H9 (cell line): ENCODE measurements around the gene PDE3A. TPM values are rescaled to one million over a fixed set of nuclear protein-coding genes. Genes with fewer than 3 reads are reported as not detected.

ENCODE experiments used
- DNase-seq: peaks from one replicate; pipeline ENCODE4 v3.0.0-alpha.2; 2017
- H2AFZ ChIP-seq: one replicate; pipeline ENCODE4 v1.6.1; 2013; ENCODE audit warnings: mild to moderate bottlenecking, low read length, control low read depth, moderate library complexity
- H2AK5ac ChIP-seq: 2 replicates; pipeline ENCODE4 v1.6.1; 2013; ENCODE audit warnings: low read length, control low read depth, mixed read lengths; ENCODE audit not compliant: insufficient read length
- H2BK120ac ChIP-seq: one replicate; pipeline ENCODE4 v1.6.1; 2013; ENCODE audit warnings: low read depth, mild to moderate bottlenecking, low read length, control low read depth, inconsistent platforms; ENCODE audit not compliant: poor library complexity, severe bottlenecking
- H2BK12ac ChIP-seq: 2 replicates; pipeline ENCODE4 v1.6.1; 2013; ENCODE audit warnings: low read length, control low read depth, mixed read lengths, low read depth; ENCODE audit not compliant: insufficient read length
- H2BK15ac ChIP-seq: 2 replicates; pipeline ENCODE4 v1.6.1; 2013; ENCODE audit warnings: low read depth, low read length, control low read depth
- H2BK20ac ChIP-seq: one replicate; pipeline ENCODE4 v1.6.1; 2013; ENCODE audit warnings: low read depth, mild to moderate bottlenecking, low read length, control low read depth, inconsistent platforms; ENCODE audit not compliant: poor library complexity, severe bottlenecking
- H2BK5ac ChIP-seq: 2 replicates; pipeline ENCODE4 v1.6.1; 2013; ENCODE audit warnings: low read length, control low read depth, mixed read lengths; ENCODE audit not compliant: insufficient read length
- H3K14ac ChIP-seq: 2 replicates; pipeline ENCODE4 v1.6.1; 2013; ENCODE audit warnings: low read length, control low read depth; ENCODE audit not compliant: insufficient read depth
- H3K18ac ChIP-seq: 2 replicates; pipeline ENCODE4 v1.6.1; 2013; ENCODE audit warnings: low read depth, mild to moderate bottlenecking, mixed read lengths, low read length, control low read depth; ENCODE audit not compliant: insufficient read length
- H3K23ac ChIP-seq: 2 replicates; pipeline ENCODE4 v1.6.1; 2013; ENCODE audit warnings: low read length, control low read depth, mixed read lengths, low read depth; ENCODE audit not compliant: insufficient read length
- H3K23me2 ChIP-seq: 2 replicates; pipeline ENCODE4 v1.6.1; 2013; ENCODE audit warnings: low read depth, mild to moderate bottlenecking, mixed read lengths, low read length, control low read depth; ENCODE audit not compliant: insufficient read length, poor library complexity, severe bottlenecking
- H3K27ac ChIP-seq: 2 replicates; pipeline ENCODE4 v1.5.1; 2013; ENCODE audit warnings: low read length, control low read depth, mixed read lengths, low read depth; ENCODE audit not compliant: insufficient read length
- H3K27me3 ChIP-seq: 2 replicates; pipeline ENCODE4 v1.6.1; 2013; ENCODE audit warnings: low read length, control low read depth, inconsistent platforms; ENCODE audit not compliant: insufficient read depth
- H3K4ac ChIP-seq: 2 replicates; pipeline ENCODE4 v1.6.1; 2013; ENCODE audit warnings: low read depth, mild to moderate bottlenecking, control low read depth, inconsistent platforms, low read length, moderate library complexity
- H3K4me1 ChIP-seq: 2 replicates; pipeline ENCODE4 v1.6.1; 2013; ENCODE audit warnings: low read length, control low read depth, inconsistent platforms; ENCODE audit not compliant: insufficient read depth
- H3K4me2 ChIP-seq: 2 replicates; pipeline ENCODE4 v1.6.1; 2013; ENCODE audit warnings: low read length, control low read depth, mixed read lengths; ENCODE audit not compliant: insufficient read length, insufficient read depth
- H3K56ac ChIP-seq: 2 replicates; pipeline ENCODE4 v1.6.1; 2013; ENCODE audit warnings: low read depth, mild to moderate bottlenecking, mixed read lengths, low read length, control low read depth; ENCODE audit not compliant: insufficient read length
- H3K79me1 ChIP-seq: 2 replicates; pipeline ENCODE4 v1.6.1; 2013; ENCODE audit warnings: low read depth, mild to moderate bottlenecking, moderate library complexity, low read length, control low read depth, inconsistent platforms; ENCODE audit not compliant: insufficient read depth, poor library complexity, severe bottlenecking
- H3K79me2 ChIP-seq: 2 replicates; pipeline ENCODE4 v1.6.1; 2013; ENCODE audit warnings: low read length, control low read depth, inconsistent platforms; ENCODE audit not compliant: insufficient read depth
- H3K9ac ChIP-seq: 2 replicates; pipeline ENCODE4 v1.6.1; 2013; ENCODE audit warnings: low read length, control low read depth, mixed read lengths; ENCODE audit not compliant: insufficient read length; ENCODE audit errors: extremely low read depth
- H3K9me3 ChIP-seq: one replicate; pipeline ENCODE4 v1.6.1; 2013; ENCODE audit warnings: low read depth, low read length, inconsistent platforms; ENCODE audit not compliant: control insufficient read depth
- H3T11ph ChIP-seq: one replicate; pipeline ENCODE4 v1.6.1; 2013; ENCODE audit warnings: mild to moderate bottlenecking, low read length, control low read depth, inconsistent platforms
- H4K20me1 ChIP-seq: one replicate; pipeline ENCODE4 v1.6.1; 2013; ENCODE audit not compliant: control insufficient read depth, insufficient read length, insufficient read depth
- H4K5ac ChIP-seq: 2 replicates; pipeline ENCODE4 v1.6.1; 2013; ENCODE audit warnings: low read depth, mild to moderate bottlenecking, mixed read lengths, low read length, control low read depth; ENCODE audit not compliant: insufficient read length
- H4K8ac ChIP-seq: replicated peaks from 2 replicates; pipeline ENCODE4 v1.6.1; 2013; ENCODE audit warnings: low read length, control low read depth, mixed read lengths, low read depth; ENCODE audit not compliant: insufficient read length
- H4K91ac ChIP-seq: 2 replicates; pipeline ENCODE4 v1.6.1; 2013; ENCODE audit warnings: low read depth, mild to moderate bottlenecking, moderate library complexity, mixed read lengths, low read length, control low read depth; ENCODE audit not compliant: insufficient read length
- H3K27ac Mint-ChIP-seq, 3 experiments: 2 replicates in 2 of 3; 3 replicates in 1 of 3; pipeline ENCODE4 v1.8.0; 2020 to 2021; ENCODE audit warnings: mixed read lengths in 3 of 3, mild to moderate bottlenecking in 1 of 3, moderate library complexity in 1 of 3
- H3K27me3 Mint-ChIP-seq: 2 replicates; pipeline ENCODE4 v1.8.0; 2021; ENCODE audit warnings: low read depth, mild to moderate bottlenecking, moderate library complexity, mixed read lengths
- H3K36me3 Mint-ChIP-seq, 3 experiments: 2 replicates in 2 of 3; 3 replicates in 1 of 3; pipeline ENCODE4 v1.8.0; 2020 to 2021; ENCODE audit warnings: low read depth in 3 of 3, mixed read lengths in 3 of 3; ENCODE audit not compliant: insufficient read depth in 1 of 3
- H3K4me1 Mint-ChIP-seq, 2 experiments: 2 replicates each; pipeline ENCODE4 v1.8.0; 2020; ENCODE audit warnings: mixed read lengths in 2 of 2
- H3K4me3 Mint-ChIP-seq, 2 experiments: 2 replicates in 1 of 2; 3 replicates in 1 of 2; pipeline ENCODE4 v1.8.0; 2020 to 2021; ENCODE audit warnings: mild to moderate bottlenecking in 2 of 2, mixed read lengths in 2 of 2, moderate library complexity in 1 of 2
- H3K9me3 Mint-ChIP-seq, 2 experiments: 2 replicates in 1 of 2; 3 replicates in 1 of 2; pipeline ENCODE4 v1.8.0; 2020; ENCODE audit warnings: mild to moderate bottlenecking in 2 of 2, mixed read lengths in 2 of 2, moderate library complexity in 1 of 2
- WGBS: extraction: QIAGEN DNeasy Blood & Tissue Kit; methylation state at CpG from one replicate; pipeline ENCODE4 v1.1.7; 2013; ENCODE audit warnings: missing lambda C conversion rate, low lambda C conversion rate, mixed read lengths; ENCODE audit not compliant: insufficient read length; ENCODE audit errors: extremely low coverage; 5-methylcytosine and 5-hydroxymethylcytosine counted together
- total RNA-seq: library from RNA; stranded (reverse); gene quantifications from 2 replicates; pipeline ENCODE4 v1.2.1, GENCODE V29; 2021
- TF ChIP-seq, protein P1 (sequence below): fragments of 200-600 bp; sonication (generic); conservative IDR thresholded peaks from 3 replicates; pipeline ENCODE4 v1.8.0; 2021; ENCODE audit warnings: antibody characterized with exemption, mild to moderate bottlenecking

The PDE3A gene
- total RNA-seq, 1 experiment from 2014 or later: 3.0 TPM

DNA sequence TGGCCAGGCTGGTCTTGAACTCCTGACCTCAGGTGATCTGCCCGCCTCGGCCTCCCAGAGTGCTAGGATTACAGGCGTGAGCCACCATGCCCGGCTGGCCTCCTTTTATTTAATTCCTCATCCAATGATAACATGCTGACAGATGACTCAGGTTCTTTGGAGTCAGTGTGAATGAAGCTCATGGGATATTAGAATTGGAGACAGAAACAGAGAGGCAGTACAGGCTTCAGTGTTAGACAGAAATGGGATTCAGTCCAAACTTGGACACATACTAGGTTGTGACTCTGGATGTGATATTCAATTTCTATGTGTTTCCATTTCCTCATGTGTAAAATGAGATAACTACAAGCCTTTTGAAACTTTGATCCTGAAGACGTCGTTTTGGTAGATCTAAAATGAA is 47.3 kb downstream of the PDE3A start:
- H3K4ac ChIP-seq: no peak overlapping the region
- no peak for DNase-seq
- no peak overlapping the region for H2BK5ac ChIP-seq
- H3K36me3 Mint-ChIP-seq: no peaks in the 10 kb centered on the region; a peak in 1 of 7 replicates
- no peak overlapping the region for H3K23ac ChIP-seq
- no peaks in the 10 kb centered on the region for H3K23me2 ChIP-seq
- H3K79me2 ChIP-seq: no peaks in the 10 kb centered on the region
- H2AFZ ChIP-seq: no peak overlapping the region
- no peak overlapping the region for H2BK15ac ChIP-seq
- TF ChIP-seq, protein P1, sequence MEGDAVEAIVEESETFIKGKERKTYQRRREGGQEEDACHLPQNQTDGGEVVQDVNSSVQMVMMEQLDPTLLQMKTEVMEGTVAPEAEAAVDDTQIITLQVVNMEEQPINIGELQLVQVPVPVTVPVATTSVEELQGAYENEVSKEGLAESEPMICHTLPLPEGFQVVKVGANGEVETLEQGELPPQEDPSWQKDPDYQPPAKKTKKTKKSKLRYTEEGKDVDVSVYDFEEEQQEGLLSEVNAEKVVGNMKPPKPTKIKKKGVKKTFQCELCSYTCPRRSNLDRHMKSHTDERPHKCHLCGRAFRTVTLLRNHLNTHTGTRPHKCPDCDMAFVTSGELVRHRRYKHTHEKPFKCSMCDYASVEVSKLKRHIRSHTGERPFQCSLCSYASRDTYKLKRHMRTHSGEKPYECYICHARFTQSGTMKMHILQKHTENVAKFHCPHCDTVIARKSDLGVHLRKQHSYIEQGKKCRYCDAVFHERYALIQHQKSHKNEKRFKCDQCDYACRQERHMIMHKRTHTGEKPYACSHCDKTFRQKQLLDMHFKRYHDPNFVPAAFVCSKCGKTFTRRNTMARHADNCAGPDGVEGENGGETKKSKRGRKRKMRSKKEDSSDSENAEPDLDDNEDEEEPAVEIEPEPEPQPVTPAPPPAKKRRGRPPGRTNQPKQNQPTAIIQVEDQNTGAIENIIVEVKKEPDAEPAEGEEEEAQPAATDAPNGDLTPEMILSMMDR: no peak
- H3K18ac ChIP-seq: no peak overlapping the region
- no peak overlapping the region for H2BK20ac ChIP-seq
- no peaks in the 10 kb centered on the region for H3K4me1 ChIP-seq
- no peaks in the 10 kb centered on the region for H4K20me1 ChIP-seq
- H3K4me1 Mint-ChIP-seq: peaks cover 20 to 21% of the 10 kb centered on the region in 2 experiments
- no peak overlapping the region for H3K27ac ChIP-seq
- H2BK12ac ChIP-seq: no peak overlapping the region
- H3K56ac ChIP-seq: no peak overlapping the region
- no peaks in the 10 kb centered on the region for H3K27me3 ChIP-seq
- no peak overlapping the region for H3K9ac ChIP-seq
- no peak overlapping the region for H3K27ac Mint-ChIP-seq
- no peak overlapping the region for H4K91ac ChIP-seq
- WGBS: no CpG with 5 or more reads among the region's 6 CpGs
- no peaks in the 10 kb centered on the region for H3K79me1 ChIP-seq
- no peak overlapping the region for H2AK5ac ChIP-seq
- H3T11ph ChIP-seq: no peak overlapping the region
- no peak overlapping the region for H4K8ac ChIP-seq
- no peak overlapping the region for H3K4me3 Mint-ChIP-seq
- no peaks in the 10 kb centered on the region for H3K9me3 Mint-ChIP-seq
- H3K9me3 ChIP-seq: no peaks in the 10 kb centered on the region
- no peak overlapping the region for H4K5ac ChIP-seq
- no peak overlapping the region for H3K4me2 ChIP-seq
- H3K27me3 Mint-ChIP-seq: no peaks in the 10 kb centered on the region
- no peak overlapping the region for H2BK120ac ChIP-seq
- H3K14ac ChIP-seq: no peak overlapping the region
